GM19240 (cell line): Measurements from ENCODE around the gene CCDC91.
"Not testable (repeated sequence)": the region's sequence is repeated elsewhere in the genome, so short reads cannot be mapped to it uniquely, and the experiment has no call there.

Experiments used
- DNase-seq: peaks from one replicate; pipeline ENCODE4 v3.0.0; 2011; ENCODE audit warnings: low spot score; ENCODE audit not compliant: insufficient read length

CCDC91 gene

GRCh38 chr12:28453686-28454085, 263.4 kb downstream of the CCDC91 start:
- DNase-seq, result no peak

GRCh38 chr12:28456934-28457710, 266.9 kb downstream of the CCDC91 start:
- no peak for DNase-seq

DNA sequence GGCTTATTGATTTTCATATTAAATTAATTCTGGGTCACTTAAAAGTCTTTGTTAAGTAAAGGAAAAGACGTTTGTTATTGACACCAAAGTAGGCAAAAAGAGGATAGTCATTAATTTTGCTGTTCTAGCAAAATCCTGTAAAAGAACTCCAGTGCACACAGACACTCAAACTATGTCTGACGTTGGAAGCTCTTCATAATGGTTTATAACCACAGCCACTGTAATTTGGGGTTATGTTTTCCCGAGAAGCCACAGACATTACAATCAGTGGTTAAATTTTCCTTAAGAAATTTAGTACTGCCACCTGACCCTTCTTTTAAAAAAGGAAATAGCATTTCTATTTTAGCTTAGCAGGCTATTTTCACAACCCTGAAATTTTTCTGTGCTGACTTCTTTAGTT, 267.5 kb downstream of the CCDC91 start:
- no peak for DNase-seq

GRCh38 chr12:28459481-28459880, 269.2 kb downstream of the CCDC91 start:
- DNase-seq, result no peak

DNA sequence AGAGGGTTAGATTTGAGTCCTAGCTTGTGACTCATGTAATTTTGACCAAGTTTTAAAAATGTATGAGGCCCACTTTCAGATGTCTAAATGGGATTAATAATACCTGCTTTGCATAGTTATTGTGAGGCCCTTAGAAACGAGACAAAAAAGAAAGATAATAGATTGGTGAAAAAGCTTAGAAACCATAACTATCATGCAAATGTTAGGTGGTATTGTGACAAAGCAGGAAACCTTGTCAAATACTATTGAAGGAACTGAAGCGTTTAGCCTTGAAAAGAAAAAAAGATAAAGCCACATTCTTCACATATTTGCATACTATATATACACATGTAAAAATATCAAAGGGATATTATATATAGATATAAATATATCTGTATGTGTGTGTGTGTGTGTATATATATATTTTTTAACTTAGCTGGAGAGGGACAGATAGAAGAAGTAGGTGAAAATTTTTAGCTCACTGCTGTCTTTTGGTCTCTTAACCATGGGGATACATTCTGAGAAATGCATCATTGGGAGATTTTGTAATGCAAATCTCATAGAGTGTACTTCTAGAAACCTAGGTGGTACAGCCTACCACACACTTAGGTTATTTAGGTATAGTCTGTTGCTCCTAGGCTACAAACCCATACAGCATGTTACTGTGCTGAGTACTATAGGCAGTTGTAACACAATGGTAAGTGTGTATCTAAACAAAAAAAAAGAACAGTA, 270.3 kb downstream of the CCDC91 start:
- DNase-seq, result no peak

GRCh38 chr12:28463396-28463795, 273.1 kb downstream of the CCDC91 start:
- DNase-seq, result no peak

GRCh38 chr12:28471762-28472161, 281.5 kb downstream of the CCDC91 start:
- not testable (repeated sequence) for DNase-seq

GRCh38 chr12:28476206-28476605, 285.9 kb downstream of the CCDC91 start:
- not testable (repeated sequence) for DNase-seq

DNA sequence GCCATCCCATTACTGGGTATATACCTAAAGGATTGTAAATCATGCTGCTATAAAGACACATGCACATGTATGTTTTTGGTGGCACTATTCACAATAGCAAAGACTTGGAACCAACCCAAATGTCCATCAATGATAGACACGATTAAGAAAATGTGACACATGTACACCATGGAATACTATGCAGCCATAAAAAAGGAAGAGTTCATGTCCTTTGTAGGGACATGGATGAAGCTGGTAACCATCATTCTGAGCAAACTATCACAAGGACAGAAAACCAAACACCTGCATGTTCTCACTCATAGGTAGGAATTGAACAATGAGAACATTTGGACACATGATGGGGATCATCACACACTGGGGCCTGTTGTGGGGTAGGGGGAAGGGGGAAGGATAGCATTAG, 288.8 kb downstream of the CCDC91 start:
- not testable (repeated sequence) for DNase-seq

DNA sequence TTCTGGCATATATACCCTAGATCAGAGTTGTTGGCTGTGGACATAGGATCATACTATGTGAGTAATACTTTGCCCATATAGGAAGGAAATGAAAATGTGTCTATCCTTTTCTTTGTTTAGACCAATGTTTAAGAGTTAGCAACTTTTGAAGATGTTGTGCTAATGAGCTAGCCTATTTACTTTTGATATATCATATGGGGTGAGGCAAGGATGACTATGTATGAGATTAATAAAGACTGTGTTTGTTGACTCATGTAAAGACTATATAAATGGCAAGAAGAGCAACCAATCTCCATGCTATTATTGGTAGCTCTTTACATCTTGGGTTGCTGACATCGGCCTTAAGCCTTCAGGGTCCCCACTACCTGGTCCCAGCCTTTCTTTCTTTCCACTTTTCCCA, 289.4 kb downstream of the CCDC91 start:
- no peak for DNase-seq

DNA sequence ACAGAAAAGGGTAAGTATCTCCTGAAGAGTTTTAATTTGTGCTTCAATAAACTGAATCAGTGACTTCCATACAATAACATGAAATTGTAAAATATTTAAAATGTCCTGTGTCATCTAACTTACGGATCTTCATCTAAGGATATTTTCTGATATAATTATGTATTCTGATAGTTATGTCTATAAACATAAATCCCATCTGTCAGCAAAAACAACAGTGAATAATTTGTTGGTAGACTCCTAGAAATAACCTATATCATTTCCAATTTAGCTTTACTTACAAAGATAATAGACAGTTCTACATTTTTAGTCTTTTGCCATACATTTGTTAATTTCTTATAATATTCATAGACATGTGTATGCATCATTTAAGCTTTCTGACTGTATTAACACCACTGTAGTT, 293.9 kb downstream of the CCDC91 start:
- DNase-seq, result no peak

DNA sequence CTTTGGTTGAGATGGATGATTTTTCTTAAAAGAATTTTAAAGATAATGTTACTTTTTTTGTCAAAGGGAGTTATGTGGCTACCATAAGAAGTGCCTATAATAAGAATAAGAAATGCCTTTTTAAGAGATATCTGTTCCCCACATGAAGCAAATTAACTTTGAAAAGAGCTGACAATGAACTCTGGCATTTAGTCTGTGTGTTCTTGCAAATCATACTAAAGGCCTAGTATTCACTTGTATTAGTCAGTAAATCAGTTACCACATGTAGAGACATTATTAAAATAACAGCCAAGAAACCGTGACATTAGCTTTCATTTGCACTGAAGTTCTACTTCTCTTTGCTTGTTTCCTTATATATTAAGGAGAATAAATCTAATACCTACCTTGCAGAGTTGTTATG, 296.3 kb downstream of the CCDC91 start:
- no peak for DNase-seq

DNA sequence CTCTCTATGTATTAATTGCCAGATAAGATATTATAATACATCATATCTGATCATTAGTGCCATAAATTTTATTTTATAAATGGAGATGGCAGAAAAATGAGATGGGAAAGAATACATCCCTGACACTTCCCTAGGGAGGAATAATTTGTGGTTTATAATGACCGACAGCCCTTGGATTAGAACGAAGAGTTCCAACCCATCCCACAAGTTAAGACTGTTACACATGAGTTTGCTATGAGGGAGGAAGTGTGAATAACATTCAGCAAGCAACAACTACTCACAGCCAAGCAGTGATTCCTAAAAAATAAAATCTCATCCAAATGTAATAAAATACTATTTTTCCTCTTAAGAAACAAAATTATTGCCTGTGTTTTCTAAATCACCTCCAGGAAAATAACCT, 299.0 kb downstream of the CCDC91 start:
- DNase-seq, result no peak

DNA sequence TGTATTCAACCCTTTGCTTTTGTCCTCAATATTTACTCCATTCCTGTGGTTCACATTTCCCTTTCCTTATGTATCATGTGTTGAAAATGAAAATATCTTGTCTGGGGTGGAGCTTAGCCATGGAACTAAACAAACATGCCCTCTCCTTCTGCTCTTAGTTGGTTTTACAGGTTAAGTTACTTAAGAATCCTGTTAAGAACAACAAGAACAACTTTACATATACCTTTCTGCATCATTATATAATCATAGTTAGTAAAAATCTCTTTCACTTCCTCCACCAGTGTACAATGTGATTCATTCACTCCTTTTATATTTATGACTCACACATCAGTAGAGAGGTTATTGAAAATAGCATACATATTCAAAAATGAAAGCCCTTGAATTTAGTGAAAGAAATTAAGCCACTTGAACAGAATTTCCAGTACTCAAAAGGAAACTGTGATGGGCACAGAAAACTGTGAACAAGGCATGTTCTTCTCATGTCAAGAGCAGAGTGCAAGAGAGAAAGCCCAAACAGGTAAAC, 307.7 kb downstream of the CCDC91 start:
- peak; percentile 1 for DNase-seq

GRCh38 chr12:28498850-28499249, 308.6 kb downstream of the CCDC91 start:
- no peak for DNase-seq

DNA sequence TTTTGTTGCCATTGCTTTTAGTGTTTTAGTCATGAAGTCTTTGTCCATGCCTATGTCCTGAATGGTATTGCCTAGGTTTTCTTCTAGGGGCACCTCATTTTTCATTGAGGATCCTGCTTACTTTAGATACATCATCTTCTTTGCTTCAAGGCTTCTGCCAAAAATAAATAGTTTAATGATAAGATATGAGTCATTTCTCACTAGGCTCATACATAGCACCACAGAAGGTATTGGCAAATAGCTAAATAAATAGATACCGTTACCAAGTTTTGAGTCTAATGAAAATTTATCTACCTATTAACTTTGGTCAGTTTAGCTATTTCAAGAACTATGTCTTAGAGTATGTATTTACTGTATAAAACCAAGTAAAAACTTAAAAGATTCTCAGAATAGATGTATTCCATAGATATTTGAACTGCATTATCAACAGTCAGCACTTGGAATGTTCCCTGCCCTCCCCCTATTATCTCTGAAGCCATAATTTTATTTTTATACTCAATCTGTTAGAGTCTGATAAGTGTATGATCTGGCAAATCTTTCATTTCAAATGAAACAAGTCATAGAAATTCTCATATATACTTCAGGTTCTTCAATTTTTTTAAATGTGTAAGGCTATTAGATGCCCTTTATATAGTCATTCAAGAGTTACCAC, 310.2 kb downstream of the CCDC91 start:
- no peak for DNase-seq

DNA sequence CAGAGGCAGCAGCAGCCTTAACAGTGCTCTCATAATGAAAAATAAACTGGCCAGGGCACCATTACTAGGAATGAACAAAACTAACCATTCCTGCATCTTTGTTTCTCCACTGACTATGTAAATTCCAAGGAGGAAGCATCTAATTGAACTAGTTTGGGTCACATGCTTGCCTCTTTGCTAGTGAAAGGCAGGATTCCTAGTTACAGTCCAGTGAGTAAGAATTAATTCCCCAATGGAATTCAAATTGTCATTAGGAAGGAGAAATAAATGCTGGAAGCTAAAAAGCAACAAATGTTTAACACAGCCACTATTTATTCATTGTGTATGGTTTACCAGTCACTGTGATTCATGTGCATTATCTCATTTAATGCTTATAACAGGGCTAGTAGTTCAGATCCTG, 316.0 kb downstream of the CCDC91 start:
- no peak for DNase-seq

DNA sequence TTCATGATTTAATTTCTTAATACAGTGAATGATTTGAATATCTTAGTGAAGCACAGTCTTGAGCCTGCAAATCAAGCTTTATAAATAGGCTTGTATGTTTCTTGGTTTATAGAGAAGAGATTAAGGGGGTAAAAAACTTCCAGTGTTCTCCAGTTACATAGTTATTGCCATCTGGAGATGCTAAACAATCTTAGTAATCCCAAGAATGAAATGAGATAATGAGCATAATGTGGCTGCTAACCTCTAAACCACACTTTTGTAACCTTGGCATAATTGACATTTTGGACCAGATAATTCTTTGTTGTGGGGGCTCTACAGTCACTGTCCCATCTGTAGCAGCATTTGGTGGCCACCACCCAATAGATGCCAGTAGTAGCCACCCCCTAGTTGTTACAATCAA, 316.8 kb downstream of the CCDC91 start:
- no peak for DNase-seq

DNA sequence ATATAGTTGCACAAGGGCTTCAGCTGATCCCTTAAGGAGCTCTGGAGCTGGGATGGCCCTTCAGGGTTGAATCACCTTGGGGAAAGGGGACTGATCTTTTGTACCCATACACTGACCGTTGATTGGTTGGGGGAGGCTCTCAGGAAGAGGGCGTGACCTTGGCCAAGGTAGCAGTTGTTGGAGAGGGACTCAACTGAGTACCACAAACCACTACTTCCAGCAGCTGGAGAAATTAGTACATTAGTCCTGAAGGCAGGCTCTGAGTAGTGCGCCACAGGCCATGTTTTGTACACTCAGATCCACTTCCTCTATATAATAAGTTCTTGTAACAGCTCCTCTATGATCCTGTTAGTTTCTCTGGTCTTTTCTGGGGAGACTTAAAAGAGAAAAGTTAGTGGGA, 317.6 kb downstream of the CCDC91 start:
- DNase-seq, result no peak

DNA sequence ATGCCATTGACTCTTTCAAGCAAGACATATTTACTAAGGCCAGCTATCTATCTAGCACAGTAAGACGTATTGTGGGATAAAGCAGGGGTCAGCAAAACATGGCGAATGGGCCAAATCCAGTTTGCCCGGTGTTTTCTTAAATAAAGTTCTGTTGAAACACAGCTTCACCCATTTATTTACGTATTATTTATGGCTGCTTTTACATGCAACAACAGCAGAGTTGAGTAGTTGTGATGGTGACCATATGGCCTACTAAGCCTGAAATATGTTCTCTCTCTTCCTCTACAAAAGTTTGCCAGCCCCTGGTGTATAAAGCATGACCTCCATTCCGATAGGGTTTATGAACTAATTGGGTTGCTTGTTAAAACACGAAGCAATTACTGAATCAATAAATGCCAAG, 322.1 kb downstream of the CCDC91 start:
- DNase-seq, result no peak

DNA sequence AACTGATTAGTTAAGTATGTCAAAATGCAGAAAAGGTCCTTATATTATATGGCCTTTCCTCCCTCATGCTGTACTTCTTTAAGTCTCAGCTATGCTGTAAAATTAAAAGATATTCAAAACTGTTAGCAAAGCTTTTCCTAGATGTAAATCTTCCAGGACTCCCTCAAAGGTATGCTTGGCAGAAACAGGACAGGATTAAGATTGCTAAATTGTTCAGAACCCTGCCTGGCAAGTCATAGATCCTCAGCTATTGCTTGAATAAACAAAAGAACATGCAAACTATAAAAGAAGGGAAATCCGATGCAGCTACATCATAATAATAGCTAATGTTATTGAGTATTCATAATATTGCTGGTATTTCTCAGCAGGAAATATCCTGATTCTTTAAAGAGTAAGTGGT, 322.6 kb downstream of the CCDC91 start:
- DNase-seq, result no peak

GRCh38 chr12:28513983-28514382, 323.7 kb downstream of the CCDC91 start:
- DNase-seq, result no peak
